Chondrocyte (in vitro differentiated cells): ENCODE measurements around the gene NXPE1. TPM values are rescaled to one million over a fixed set of nuclear protein-coding genes. Genes with fewer than 3 reads are reported as not detected.

Experiments
- DNase-seq: peaks from one replicate; pipeline ENCODE4 v3.0.0; 2021; ENCODE audit warnings: mixed read lengths, low spot score
- H3K27ac Mint-ChIP-seq: one replicate; pipeline ENCODE4 v1.8.0; 2021; ENCODE audit warnings: mild to moderate bottlenecking, moderate library complexity, mixed read lengths; ENCODE audit not compliant: unreplicated experiment
- H3K27me3 Mint-ChIP-seq: 2 replicates; pipeline ENCODE4 v1.8.0; 2021; ENCODE audit warnings: low read depth, mixed read lengths
- H3K36me3 Mint-ChIP-seq: 2 replicates; pipeline ENCODE4 v1.8.0; 2021; ENCODE audit warnings: low read depth, mixed read lengths
- H3K4me1 Mint-ChIP-seq: 2 replicates; pipeline ENCODE4 v1.8.0; 2021; ENCODE audit warnings: low read depth, mild to moderate bottlenecking, mixed read lengths
- H3K4me3 Mint-ChIP-seq: one replicate; pipeline ENCODE4 v1.8.0; 2021; ENCODE audit warnings: mild to moderate bottlenecking, moderate library complexity, mixed read lengths; ENCODE audit not compliant: unreplicated experiment
- H3K9me3 Mint-ChIP-seq: 2 replicates; pipeline ENCODE4 v1.8.0; 2021; ENCODE audit warnings: low read depth, mixed read lengths
- total RNA-seq: library from RNA; stranded (reverse); gene quantifications from 3 replicates; pipeline ENCODE4 v1.2.1, GENCODE V29; 2021
- TF ChIP-seq, protein P1 (sequence below): fragments of 200-600 bp; sonication (generic); IDR thresholded peaks from 2 replicates; pipeline ENCODE4 v1.5.0; 2021; ENCODE audit warnings: antibody characterized with exemption, mild to moderate bottlenecking, moderate library complexity

NXPE1 gene
- total RNA-seq, 1 donor from 2014 or later, result not detected

DNA sequence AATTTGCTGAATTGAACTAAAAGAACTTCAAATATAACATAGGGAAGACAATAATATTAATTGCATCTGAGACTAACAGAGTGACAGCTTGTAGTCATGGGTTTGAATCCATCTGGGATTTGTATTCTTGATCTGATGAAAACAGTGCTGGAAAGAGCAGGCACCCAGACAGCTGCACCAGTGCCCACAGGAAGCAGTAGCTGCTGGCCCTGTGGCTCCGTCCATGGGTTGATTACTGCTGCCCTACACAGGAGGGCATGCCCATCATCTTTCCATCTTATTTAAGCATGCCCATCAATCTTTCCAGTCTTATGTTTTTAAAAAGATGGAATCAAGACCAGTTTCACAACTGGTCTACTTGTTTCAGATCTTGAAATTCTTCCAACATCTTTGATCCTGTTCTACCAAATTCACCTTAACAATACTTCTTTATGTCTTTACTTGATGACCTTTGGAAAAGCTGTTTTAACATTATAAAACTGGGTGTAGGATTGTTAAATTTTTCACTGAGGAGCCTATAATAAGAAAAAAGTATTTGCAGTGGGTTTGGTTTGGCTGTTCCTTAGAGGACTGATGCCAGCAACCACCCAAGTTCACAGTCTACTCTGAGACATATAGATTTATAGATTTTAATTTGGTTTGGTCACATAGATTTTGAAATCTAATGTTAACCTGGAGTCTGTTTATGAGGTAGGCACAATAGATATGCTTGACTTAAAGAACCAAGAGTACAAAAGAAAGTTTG lies 36.7 kb upstream of the NXPE1 start:
- H3K4me1 Mint-ChIP-seq, result no peaks in the 10 kb centered on the region
- no peaks in the 10 kb centered on the region for H3K36me3 Mint-ChIP-seq
- TF ChIP-seq, protein P1, sequence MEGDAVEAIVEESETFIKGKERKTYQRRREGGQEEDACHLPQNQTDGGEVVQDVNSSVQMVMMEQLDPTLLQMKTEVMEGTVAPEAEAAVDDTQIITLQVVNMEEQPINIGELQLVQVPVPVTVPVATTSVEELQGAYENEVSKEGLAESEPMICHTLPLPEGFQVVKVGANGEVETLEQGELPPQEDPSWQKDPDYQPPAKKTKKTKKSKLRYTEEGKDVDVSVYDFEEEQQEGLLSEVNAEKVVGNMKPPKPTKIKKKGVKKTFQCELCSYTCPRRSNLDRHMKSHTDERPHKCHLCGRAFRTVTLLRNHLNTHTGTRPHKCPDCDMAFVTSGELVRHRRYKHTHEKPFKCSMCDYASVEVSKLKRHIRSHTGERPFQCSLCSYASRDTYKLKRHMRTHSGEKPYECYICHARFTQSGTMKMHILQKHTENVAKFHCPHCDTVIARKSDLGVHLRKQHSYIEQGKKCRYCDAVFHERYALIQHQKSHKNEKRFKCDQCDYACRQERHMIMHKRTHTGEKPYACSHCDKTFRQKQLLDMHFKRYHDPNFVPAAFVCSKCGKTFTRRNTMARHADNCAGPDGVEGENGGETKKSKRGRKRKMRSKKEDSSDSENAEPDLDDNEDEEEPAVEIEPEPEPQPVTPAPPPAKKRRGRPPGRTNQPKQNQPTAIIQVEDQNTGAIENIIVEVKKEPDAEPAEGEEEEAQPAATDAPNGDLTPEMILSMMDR, result no peak
- H3K9me3 Mint-ChIP-seq, result peaks cover 5% of the 10 kb centered on the region
- H3K27me3 Mint-ChIP-seq, result peaks cover 20% of the 10 kb centered on the region
- H3K27ac Mint-ChIP-seq, result no peak overlapping the region
- no peak for DNase-seq
- no peak overlapping the region for H3K4me3 Mint-ChIP-seq

DNA sequence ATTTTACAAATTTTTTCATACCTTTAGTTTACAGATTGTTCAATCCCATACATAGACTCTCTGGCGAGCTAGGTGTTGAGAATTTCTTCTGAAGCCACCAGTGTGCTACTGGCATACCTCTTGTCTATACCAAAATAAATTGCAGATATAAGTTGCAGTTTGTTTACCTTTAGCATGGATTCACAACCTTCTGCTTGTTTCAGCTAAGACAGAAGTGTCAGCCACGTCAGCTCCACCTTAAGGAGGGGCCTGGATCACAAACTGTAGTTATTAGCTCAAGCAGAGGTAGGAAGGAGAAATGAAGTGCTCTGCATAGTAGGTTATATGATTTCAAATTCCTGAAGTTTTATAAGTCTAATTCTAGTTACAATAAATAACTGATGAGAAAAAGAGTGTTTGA lies 35.9 kb upstream of the NXPE1 start, which contains the start of gene NXPE4:
Gene NXPE4 (minus strand): TSS at position 216 of the 400 bp plus-strand sequence. CDS start 1,027 bp downstream, outside the sequence.
- TF ChIP-seq, protein P1, result no peak
- no peaks in the 10 kb centered on the region for H3K36me3 Mint-ChIP-seq

DNA sequence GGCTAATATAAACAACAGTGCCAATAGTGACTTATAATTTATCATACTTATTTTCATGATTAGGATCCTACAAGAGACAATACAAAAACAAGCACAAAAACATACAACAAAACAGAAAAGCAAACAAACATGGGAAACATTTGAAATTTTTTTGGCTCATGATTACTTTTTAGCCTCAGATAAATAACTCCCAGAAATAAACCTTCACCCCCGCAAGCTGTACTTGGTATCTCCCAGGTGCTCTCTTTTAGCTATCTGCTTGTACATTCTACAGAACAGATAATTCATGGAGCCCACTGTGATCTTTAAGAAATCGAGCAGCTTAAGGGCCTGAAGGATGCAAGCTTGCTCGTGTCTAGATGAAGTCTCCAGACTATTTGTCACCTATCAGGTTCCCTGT lies 35.0 kb upstream of the NXPE1 start:
- Mint-ChIP-seq H3K4me3 (no peak overlapping the region), H3K27me3 (peaks cover 20% of the 10 kb centered on the region), H3K27ac (no peak overlapping the region), H3K36me3 (no peaks in the 10 kb centered on the region), H3K4me1 (no peaks in the 10 kb centered on the region), H3K9me3 (peaks cover 5% of the 10 kb centered on the region)
- TF ChIP-seq, protein P1, result no peak
- DNase-seq, result no peak

More for the DNA sequence above, 35.9 kb upstream of the NXPE1 start, which contains the start of gene NXPE4:
- Mint-ChIP-seq H3K9me3 (peaks cover 5% of the 10 kb centered on the region), H3K4me3 (no peak within 1 kb of the TSS), H3K27me3 (peaks cover 20% of the 10 kb centered on the region), H3K27ac (no peak within 1 kb of the TSS), H3K4me1 (no peaks in the 10 kb centered on the region)
- DNase-seq, result no peak

DNA sequence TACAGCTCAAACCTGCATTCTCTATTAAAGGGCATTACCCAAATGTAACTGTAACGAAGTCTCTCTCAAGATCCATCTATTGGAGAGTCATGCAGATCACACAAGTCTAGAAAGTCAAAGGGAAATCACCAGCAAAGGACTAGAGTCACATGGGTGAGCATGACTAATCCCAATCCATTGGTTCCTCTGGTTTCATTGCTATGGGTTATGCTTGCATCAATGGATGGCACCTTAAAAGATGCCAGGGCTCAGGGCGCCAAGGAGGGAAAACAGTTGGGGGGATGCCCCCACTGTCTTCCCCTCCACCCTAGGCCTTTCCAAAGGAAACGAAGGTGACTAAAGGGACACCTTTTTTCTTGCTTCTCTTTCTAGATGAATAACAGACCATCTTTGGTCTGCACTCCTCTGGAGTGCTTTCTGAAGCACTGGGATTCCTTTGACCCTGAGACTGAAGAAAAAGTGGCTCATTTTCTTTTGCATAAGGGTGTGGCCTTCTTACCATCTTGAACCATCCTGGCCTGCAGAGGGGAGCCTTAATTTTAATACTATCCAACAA lies 27.8 kb upstream of the NXPE1 start:
- Mint-ChIP-seq H3K4me1 (no peaks in the 10 kb centered on the region), H3K9me3 (peaks cover 41% of the 10 kb centered on the region)
- no peak for DNase-seq

DNA sequence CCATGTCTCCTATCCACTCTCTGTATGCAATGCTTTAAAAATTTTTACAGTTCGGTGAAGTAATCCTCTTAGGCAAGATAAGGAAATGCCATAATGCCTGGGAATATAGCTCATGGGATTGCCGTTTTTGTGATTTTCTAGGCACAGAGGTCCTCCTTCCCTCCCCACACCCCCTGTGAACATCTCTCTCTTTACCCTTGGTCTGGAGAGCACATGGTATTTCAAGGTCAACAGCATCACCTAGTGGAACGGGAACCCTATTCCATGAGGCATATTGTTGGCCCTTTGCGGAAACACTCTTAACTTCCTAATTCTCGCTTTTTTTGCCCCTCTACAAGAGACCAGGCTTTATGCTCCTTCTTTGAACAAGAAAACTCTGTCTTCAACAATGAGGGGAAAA lies 27.1 kb upstream of the NXPE1 start:
- H3K36me3 Mint-ChIP-seq, result peaks cover 7% of the 10 kb centered on the region
- peaks cover 41% of the 10 kb centered on the region for H3K9me3 Mint-ChIP-seq
- no peak overlapping the region for H3K4me3 Mint-ChIP-seq
- TF ChIP-seq, protein P1, result peak; percentile 21
- H3K4me1 Mint-ChIP-seq, result no peaks in the 10 kb centered on the region
- H3K27me3 Mint-ChIP-seq, result peaks cover under 1% of the 10 kb centered on the region
- no peak overlapping the region for H3K27ac Mint-ChIP-seq
- no peak for DNase-seq

More for the DNA sequence above, 27.8 kb upstream of the NXPE1 start:
- H3K36me3 Mint-ChIP-seq, result peaks cover 7% of the 10 kb centered on the region
- TF ChIP-seq, protein P1, result no peak
- no peak overlapping the region for H3K27ac Mint-ChIP-seq
- no peak overlapping the region for H3K4me3 Mint-ChIP-seq
- peaks cover 7% of the 10 kb centered on the region for H3K27me3 Mint-ChIP-seq
